ENCODE measurements around the gene ZP2.

- TF ChIP-seq POLR2A (IDR thresholded peaks at IDR 0.05) = no peak
- TF ChIP-seq, protein P1, sequence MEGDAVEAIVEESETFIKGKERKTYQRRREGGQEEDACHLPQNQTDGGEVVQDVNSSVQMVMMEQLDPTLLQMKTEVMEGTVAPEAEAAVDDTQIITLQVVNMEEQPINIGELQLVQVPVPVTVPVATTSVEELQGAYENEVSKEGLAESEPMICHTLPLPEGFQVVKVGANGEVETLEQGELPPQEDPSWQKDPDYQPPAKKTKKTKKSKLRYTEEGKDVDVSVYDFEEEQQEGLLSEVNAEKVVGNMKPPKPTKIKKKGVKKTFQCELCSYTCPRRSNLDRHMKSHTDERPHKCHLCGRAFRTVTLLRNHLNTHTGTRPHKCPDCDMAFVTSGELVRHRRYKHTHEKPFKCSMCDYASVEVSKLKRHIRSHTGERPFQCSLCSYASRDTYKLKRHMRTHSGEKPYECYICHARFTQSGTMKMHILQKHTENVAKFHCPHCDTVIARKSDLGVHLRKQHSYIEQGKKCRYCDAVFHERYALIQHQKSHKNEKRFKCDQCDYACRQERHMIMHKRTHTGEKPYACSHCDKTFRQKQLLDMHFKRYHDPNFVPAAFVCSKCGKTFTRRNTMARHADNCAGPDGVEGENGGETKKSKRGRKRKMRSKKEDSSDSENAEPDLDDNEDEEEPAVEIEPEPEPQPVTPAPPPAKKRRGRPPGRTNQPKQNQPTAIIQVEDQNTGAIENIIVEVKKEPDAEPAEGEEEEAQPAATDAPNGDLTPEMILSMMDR (IDR thresholded peaks at IDR 0.05 in 8 of 11, conservative IDR thresholded peaks at IDR 0.05 in 3 of 11) = no peak
- no peak for TF ChIP-seq POLR2AphosphoS5 (IDR thresholded peaks at IDR 0.05)
Measured at GRCh38 chr16:21150375-21151001, 60.9 kb downstream of the ZP2 start, which contains the start of gene DNAH3.
